H9 (cell line): ENCODE data around the gene TNFAIP2. TPM values are rescaled to one million over a fixed set of nuclear protein-coding genes. Genes with fewer than 3 reads are reported as not detected.

Experiments used
- DNase-seq: peaks from one replicate; pipeline ENCODE4 v3.0.0-alpha.2; 2017
- H2AFZ ChIP-seq: one replicate; pipeline ENCODE4 v1.6.1; 2013; ENCODE audit warnings: mild to moderate bottlenecking, low read length, control low read depth, moderate library complexity
- H2AK5ac ChIP-seq: 2 replicates; pipeline ENCODE4 v1.6.1; 2013; ENCODE audit warnings: low read length, control low read depth, mixed read lengths; ENCODE audit not compliant: insufficient read length
- H2BK120ac ChIP-seq: one replicate; pipeline ENCODE4 v1.6.1; 2013; ENCODE audit warnings: low read depth, mild to moderate bottlenecking, low read length, control low read depth, inconsistent platforms; ENCODE audit not compliant: poor library complexity, severe bottlenecking
- H2BK12ac ChIP-seq: 2 replicates; pipeline ENCODE4 v1.6.1; 2013; ENCODE audit warnings: low read length, control low read depth, mixed read lengths, low read depth; ENCODE audit not compliant: insufficient read length
- H2BK15ac ChIP-seq: 2 replicates; pipeline ENCODE4 v1.6.1; 2013; ENCODE audit warnings: low read depth, low read length, control low read depth
- H2BK20ac ChIP-seq: one replicate; pipeline ENCODE4 v1.6.1; 2013; ENCODE audit warnings: low read depth, mild to moderate bottlenecking, low read length, control low read depth, inconsistent platforms; ENCODE audit not compliant: poor library complexity, severe bottlenecking
- H2BK5ac ChIP-seq: 2 replicates; pipeline ENCODE4 v1.6.1; 2013; ENCODE audit warnings: low read length, control low read depth, mixed read lengths; ENCODE audit not compliant: insufficient read length
- H3K14ac ChIP-seq: 2 replicates; pipeline ENCODE4 v1.6.1; 2013; ENCODE audit warnings: low read length, control low read depth; ENCODE audit not compliant: insufficient read depth
- H3K18ac ChIP-seq: 2 replicates; pipeline ENCODE4 v1.6.1; 2013; ENCODE audit warnings: low read depth, mild to moderate bottlenecking, mixed read lengths, low read length, control low read depth; ENCODE audit not compliant: insufficient read length
- H3K23ac ChIP-seq: 2 replicates; pipeline ENCODE4 v1.6.1; 2013; ENCODE audit warnings: low read length, control low read depth, mixed read lengths, low read depth; ENCODE audit not compliant: insufficient read length
- H3K23me2 ChIP-seq: 2 replicates; pipeline ENCODE4 v1.6.1; 2013; ENCODE audit warnings: low read depth, mild to moderate bottlenecking, mixed read lengths, low read length, control low read depth; ENCODE audit not compliant: insufficient read length, poor library complexity, severe bottlenecking
- H3K27ac ChIP-seq: 2 replicates; pipeline ENCODE4 v1.5.1; 2013; ENCODE audit warnings: low read length, control low read depth, mixed read lengths, low read depth; ENCODE audit not compliant: insufficient read length
- H3K27me3 ChIP-seq: 2 replicates; pipeline ENCODE4 v1.6.1; 2013; ENCODE audit warnings: low read length, control low read depth, inconsistent platforms; ENCODE audit not compliant: insufficient read depth
- H3K4ac ChIP-seq: 2 replicates; pipeline ENCODE4 v1.6.1; 2013; ENCODE audit warnings: low read depth, mild to moderate bottlenecking, control low read depth, inconsistent platforms, low read length, moderate library complexity
- H3K4me1 ChIP-seq: 2 replicates; pipeline ENCODE4 v1.6.1; 2013; ENCODE audit warnings: low read length, control low read depth, inconsistent platforms; ENCODE audit not compliant: insufficient read depth
- H3K4me2 ChIP-seq: 2 replicates; pipeline ENCODE4 v1.6.1; 2013; ENCODE audit warnings: low read length, control low read depth, mixed read lengths; ENCODE audit not compliant: insufficient read length, insufficient read depth
- H3K56ac ChIP-seq: 2 replicates; pipeline ENCODE4 v1.6.1; 2013; ENCODE audit warnings: low read depth, mild to moderate bottlenecking, mixed read lengths, low read length, control low read depth; ENCODE audit not compliant: insufficient read length
- H3K79me1 ChIP-seq: 2 replicates; pipeline ENCODE4 v1.6.1; 2013; ENCODE audit warnings: low read depth, mild to moderate bottlenecking, moderate library complexity, low read length, control low read depth, inconsistent platforms; ENCODE audit not compliant: insufficient read depth, poor library complexity, severe bottlenecking
- H3K79me2 ChIP-seq: 2 replicates; pipeline ENCODE4 v1.6.1; 2013; ENCODE audit warnings: low read length, control low read depth, inconsistent platforms; ENCODE audit not compliant: insufficient read depth
- H3K9ac ChIP-seq: 2 replicates; pipeline ENCODE4 v1.6.1; 2013; ENCODE audit warnings: low read length, control low read depth, mixed read lengths; ENCODE audit not compliant: insufficient read length; ENCODE audit errors: extremely low read depth
- H3K9me3 ChIP-seq: one replicate; pipeline ENCODE4 v1.6.1; 2013; ENCODE audit warnings: low read depth, low read length, inconsistent platforms; ENCODE audit not compliant: control insufficient read depth
- H3T11ph ChIP-seq: one replicate; pipeline ENCODE4 v1.6.1; 2013; ENCODE audit warnings: mild to moderate bottlenecking, low read length, control low read depth, inconsistent platforms
- H4K20me1 ChIP-seq: one replicate; pipeline ENCODE4 v1.6.1; 2013; ENCODE audit not compliant: control insufficient read depth, insufficient read length, insufficient read depth
- H4K5ac ChIP-seq: 2 replicates; pipeline ENCODE4 v1.6.1; 2013; ENCODE audit warnings: low read depth, mild to moderate bottlenecking, mixed read lengths, low read length, control low read depth; ENCODE audit not compliant: insufficient read length
- H4K8ac ChIP-seq: replicated peaks from 2 replicates; pipeline ENCODE4 v1.6.1; 2013; ENCODE audit warnings: low read length, control low read depth, mixed read lengths, low read depth; ENCODE audit not compliant: insufficient read length
- H4K91ac ChIP-seq: 2 replicates; pipeline ENCODE4 v1.6.1; 2013; ENCODE audit warnings: low read depth, mild to moderate bottlenecking, moderate library complexity, mixed read lengths, low read length, control low read depth; ENCODE audit not compliant: insufficient read length
- H3K27ac Mint-ChIP-seq, 3 experiments: 2 replicates in 2 of 3; 3 replicates in 1 of 3; pipeline ENCODE4 v1.8.0; 2020 to 2021; ENCODE audit warnings: mixed read lengths in 3 of 3, mild to moderate bottlenecking in 1 of 3, moderate library complexity in 1 of 3
- H3K27me3 Mint-ChIP-seq: 2 replicates; pipeline ENCODE4 v1.8.0; 2021; ENCODE audit warnings: low read depth, mild to moderate bottlenecking, moderate library complexity, mixed read lengths
- H3K36me3 Mint-ChIP-seq, 3 experiments: 2 replicates in 2 of 3; 3 replicates in 1 of 3; pipeline ENCODE4 v1.8.0; 2020 to 2021; ENCODE audit warnings: low read depth in 3 of 3, mixed read lengths in 3 of 3; ENCODE audit not compliant: insufficient read depth in 1 of 3
- H3K4me1 Mint-ChIP-seq, 2 experiments: 2 replicates each; pipeline ENCODE4 v1.8.0; 2020; ENCODE audit warnings: mixed read lengths in 2 of 2
- H3K4me3 Mint-ChIP-seq, 2 experiments: 2 replicates in 1 of 2; 3 replicates in 1 of 2; pipeline ENCODE4 v1.8.0; 2020 to 2021; ENCODE audit warnings: mild to moderate bottlenecking in 2 of 2, mixed read lengths in 2 of 2, moderate library complexity in 1 of 2
- H3K9me3 Mint-ChIP-seq, 2 experiments: 2 replicates in 1 of 2; 3 replicates in 1 of 2; pipeline ENCODE4 v1.8.0; 2020; ENCODE audit warnings: mild to moderate bottlenecking in 2 of 2, mixed read lengths in 2 of 2, moderate library complexity in 1 of 2
- WGBS: extraction: QIAGEN DNeasy Blood & Tissue Kit; methylation state at CpG from one replicate; pipeline ENCODE4 v1.1.7; 2013; ENCODE audit warnings: missing lambda C conversion rate, low lambda C conversion rate, mixed read lengths; ENCODE audit not compliant: insufficient read length; ENCODE audit errors: extremely low coverage; 5-methylcytosine and 5-hydroxymethylcytosine counted together
- total RNA-seq: library from RNA; stranded (reverse); gene quantifications from 2 replicates; pipeline ENCODE4 v1.2.1, GENCODE V29; 2021
- TF ChIP-seq, protein P1 (sequence below): fragments of 200-600 bp; sonication (generic); conservative IDR thresholded peaks from 3 replicates; pipeline ENCODE4 v1.8.0; 2021; ENCODE audit warnings: antibody characterized with exemption, mild to moderate bottlenecking

Gene TNFAIP2
- total RNA-seq, 1 experiment from 2014 or later: 29.3 TPM

DNA sequence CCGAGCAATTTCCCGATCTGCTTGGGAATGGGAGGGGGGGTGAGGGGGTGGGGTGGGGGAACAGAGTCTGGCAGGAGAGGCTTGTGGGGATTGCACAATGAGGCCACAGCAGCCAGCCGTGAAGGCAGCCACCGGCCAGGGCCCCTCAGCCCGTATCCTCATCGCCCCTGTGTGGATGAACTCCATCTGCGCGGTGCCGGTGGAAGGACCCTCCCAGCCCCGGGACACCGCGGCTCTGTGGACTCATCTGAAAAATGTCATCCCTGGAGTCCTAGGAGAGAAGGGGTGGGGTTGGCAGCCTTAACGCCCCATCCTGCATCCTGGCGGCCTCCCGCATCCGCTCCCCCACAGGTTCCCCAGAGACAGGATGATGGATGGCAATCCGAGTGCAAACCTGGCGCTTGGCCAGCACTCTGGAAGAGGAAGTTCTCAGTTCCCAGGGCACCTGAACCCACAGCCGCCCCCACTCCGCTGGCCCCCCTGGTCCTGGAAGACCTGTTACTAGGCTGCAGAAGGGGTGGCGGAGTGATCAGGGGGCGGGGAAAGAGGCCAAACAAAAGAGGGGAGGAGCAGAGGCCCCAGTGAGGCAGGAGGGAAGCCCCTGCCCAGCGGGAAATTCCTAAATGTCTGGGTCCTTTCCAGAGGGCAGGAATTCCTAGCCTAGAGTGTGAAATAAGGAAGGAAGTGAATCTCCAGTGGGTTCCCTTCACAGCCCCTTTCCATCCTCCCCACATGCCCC, 1.2 kb upstream of the TNFAIP2 start:
- Histone ChIP-seq H3K79me1 (no peaks in the 10 kb centered on the region), H3K27me3 (no peaks in the 10 kb centered on the region), H4K5ac (no peak overlapping the region), H4K91ac (no peak overlapping the region), H2AFZ (no peak overlapping the region), H4K20me1 (peaks cover 5% of the 10 kb centered on the region), H3K23ac (no peak overlapping the region), H2AK5ac (no peak overlapping the region), H2BK12ac (no peak overlapping the region), H3K27ac (no peak overlapping the region), H2BK5ac (no peak overlapping the region), H3K4me1 (peaks cover 4% of the 10 kb centered on the region; the same call in 1 of the 2 replicates), H3K14ac (no peak overlapping the region), H3K9me3 (no peaks in the 10 kb centered on the region), H3K4me2 (peak overlapping the region; percentile 5), H2BK20ac (no peak overlapping the region), H3K18ac (no peak overlapping the region), H2BK120ac (no peak overlapping the region), H3K79me2 (no peaks in the 10 kb centered on the region), H3K56ac (no peak overlapping the region), H3K4ac (no peak overlapping the region), H3K9ac (no peak overlapping the region), H3T11ph (no peak overlapping the region), H4K8ac (no peak overlapping the region), H3K23me2 (no peaks in the 10 kb centered on the region), H2BK15ac (no peak overlapping the region)
- no CpG with 5 or more reads among the region's 23 CpGs for WGBS
- peak overlapping the region; percentile 51 to 67 for H3K4me3 Mint-ChIP-seq
- H3K27me3 Mint-ChIP-seq: peaks cover 28% of the 10 kb centered on the region
- peak; percentile 83 for DNase-seq
- no peak overlapping the region for H3K27ac Mint-ChIP-seq
- H3K36me3 Mint-ChIP-seq: peaks cover 0 to 3% (median 0%) of the 10 kb centered on the region in 3 experiments; a peak in 2 of 7 replicates
- TF ChIP-seq, protein P1, sequence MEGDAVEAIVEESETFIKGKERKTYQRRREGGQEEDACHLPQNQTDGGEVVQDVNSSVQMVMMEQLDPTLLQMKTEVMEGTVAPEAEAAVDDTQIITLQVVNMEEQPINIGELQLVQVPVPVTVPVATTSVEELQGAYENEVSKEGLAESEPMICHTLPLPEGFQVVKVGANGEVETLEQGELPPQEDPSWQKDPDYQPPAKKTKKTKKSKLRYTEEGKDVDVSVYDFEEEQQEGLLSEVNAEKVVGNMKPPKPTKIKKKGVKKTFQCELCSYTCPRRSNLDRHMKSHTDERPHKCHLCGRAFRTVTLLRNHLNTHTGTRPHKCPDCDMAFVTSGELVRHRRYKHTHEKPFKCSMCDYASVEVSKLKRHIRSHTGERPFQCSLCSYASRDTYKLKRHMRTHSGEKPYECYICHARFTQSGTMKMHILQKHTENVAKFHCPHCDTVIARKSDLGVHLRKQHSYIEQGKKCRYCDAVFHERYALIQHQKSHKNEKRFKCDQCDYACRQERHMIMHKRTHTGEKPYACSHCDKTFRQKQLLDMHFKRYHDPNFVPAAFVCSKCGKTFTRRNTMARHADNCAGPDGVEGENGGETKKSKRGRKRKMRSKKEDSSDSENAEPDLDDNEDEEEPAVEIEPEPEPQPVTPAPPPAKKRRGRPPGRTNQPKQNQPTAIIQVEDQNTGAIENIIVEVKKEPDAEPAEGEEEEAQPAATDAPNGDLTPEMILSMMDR: no peak
- no peaks in the 10 kb centered on the region for H3K9me3 Mint-ChIP-seq
- H3K4me1 Mint-ChIP-seq: peaks cover 17 to 22% of the 10 kb centered on the region in 2 experiments
